MM.1S (cell line): ENCODE results near the gene DDX1.

ENCODE experiments used
- DNase-seq: peaks from one replicate; pipeline ENCODE4 v3.0.0-alpha.2; 2015
- H2AFZ ChIP-seq: fragments of 300-600 bp; sonication (generic); 2 replicates; pipeline ENCODE4 v1.6.0; 2016; ENCODE audit warnings: antibody characterized with exemption, low read length
- H3F3A ChIP-seq: fragments of 300-600 bp; sonication (generic); 2 replicates; pipeline ENCODE4 v1.6.1; 2016; ENCODE audit warnings: mild to moderate bottlenecking, antibody characterized with exemption, low read length, moderate library complexity, mixed read lengths; ENCODE audit not compliant: insufficient read depth
- H3K27ac ChIP-seq: fragments of 300-600 bp; sonication (generic); 2 replicates; pipeline ENCODE4 v1.5.1; 2016; ENCODE audit warnings: mild to moderate bottlenecking, low read length
- H3K27me3 ChIP-seq: fragments of 300-600 bp; sonication (generic); replicated peaks from 2 replicates; pipeline ENCODE4 v1.6.0; 2016; ENCODE audit warnings: low read length; ENCODE audit not compliant: insufficient read depth
- H3K36me3 ChIP-seq: fragments of 300-600 bp; sonication (generic); replicated peaks from 2 replicates; pipeline ENCODE4 v1.6.1; 2016; ENCODE audit warnings: mild to moderate bottlenecking, low read length, mixed read lengths; ENCODE audit not compliant: insufficient read depth
- H3K4me1 ChIP-seq: fragments of 300-600 bp; sonication (generic); 2 replicates; pipeline ENCODE4 v1.6.1; 2016; ENCODE audit warnings: low read length, mixed read lengths
- H3K4me2 ChIP-seq: fragments of 300-600 bp; sonication (generic); 2 replicates; pipeline ENCODE4 v1.6.0; 2016; ENCODE audit warnings: low read depth, low read length
- H3K4me3 ChIP-seq: fragments of 300-600 bp; sonication (generic); 2 replicates; pipeline ENCODE4 v1.5.1; 2016; ENCODE audit warnings: low read length, mixed read lengths
- H3K79me2 ChIP-seq: fragments of 300-600 bp; sonication (generic); 2 replicates; pipeline ENCODE4 v1.6.1; 2016; ENCODE audit warnings: mixed run types, low read length, mixed read lengths
- H3K9ac ChIP-seq: fragments of 300-600 bp; sonication (generic); 2 replicates; pipeline ENCODE4 v1.6.1; 2016; ENCODE audit warnings: low read length, mixed read lengths
- H3K9me2 ChIP-seq: fragments of 300-600 bp; sonication (generic); replicated peaks from 2 replicates; pipeline ENCODE4 v1.6.1; 2016; ENCODE audit warnings: mild to moderate bottlenecking, low read length, mixed read lengths; ENCODE audit not compliant: insufficient read depth
- H3K9me3 ChIP-seq: fragments of 300-600 bp; sonication (generic); replicated peaks from 2 replicates; pipeline ENCODE4 v1.6.1; 2016; ENCODE audit warnings: mild to moderate bottlenecking, low read length, mixed read lengths; ENCODE audit not compliant: insufficient read depth
- H4K20me1 ChIP-seq: fragments of 300-600 bp; sonication (generic); 2 replicates; pipeline ENCODE4 v1.6.1; 2016; ENCODE audit warnings: mild to moderate bottlenecking, low read length, moderate library complexity, mixed read lengths; ENCODE audit not compliant: insufficient read depth
- CTCF ChIP-seq: fragments of 300-600 bp; sonication (generic); IDR thresholded peaks from 2 replicates; pipeline ENCODE4 v1.5.1; 2016; ENCODE audit warnings: antibody characterized with exemption, low read length, mixed read lengths
- EZH2 ChIP-seq: fragments of 300-600 bp; sonication (generic); optimal IDR thresholded peaks from 2 replicates; pipeline ENCODE3; 2017; ENCODE audit warnings: low read depth, mild to moderate bottlenecking, antibody characterized with exemption, low read length, mixed read lengths
- EZH2phosphoT487 ChIP-seq: fragments of 300-600 bp; sonication (generic); IDR thresholded peaks from 2 replicates; pipeline ENCODE4 v1.6.1; 2018; ENCODE audit warnings: antibody characterized with exemption, low read length

Gene DDX1

DNA sequence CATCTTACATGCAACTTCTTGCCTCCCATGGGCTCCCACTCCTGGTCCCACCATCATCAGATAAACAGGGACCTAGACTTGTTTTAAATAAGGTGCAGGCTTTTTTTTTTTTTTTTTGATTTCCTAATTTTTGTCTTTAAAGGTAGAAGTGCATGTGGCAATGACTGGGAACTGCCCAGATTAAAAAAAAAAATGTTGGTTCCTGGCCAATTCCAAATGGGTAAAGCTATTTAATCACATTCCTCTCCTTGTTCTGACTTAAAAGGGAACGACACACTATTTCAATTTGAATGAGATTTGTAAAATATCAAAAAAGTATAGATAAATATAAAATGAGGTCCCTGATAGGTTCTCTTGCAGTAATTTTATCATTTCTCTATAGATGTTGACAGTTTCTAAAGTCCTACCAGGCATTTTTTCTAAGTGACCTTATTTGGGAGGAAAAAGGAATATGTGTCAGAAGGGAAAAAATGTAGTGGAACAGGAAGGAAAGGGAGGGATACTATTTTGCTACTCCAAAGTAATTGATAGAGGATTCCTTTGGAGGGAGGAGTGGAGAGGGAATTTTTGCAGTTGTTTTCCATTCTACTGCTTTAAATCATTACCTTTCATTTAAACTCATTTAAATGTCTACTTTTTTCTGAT is 43.3 kb downstream of the DDX1 start:
- Histone ChIP-seq H3K27me3 (no peaks in the 10 kb centered on the region), H3K4me2 (no peak overlapping the region), H3K9me3 (no peaks in the 10 kb centered on the region), H3K79me2 (no peaks in the 10 kb centered on the region), H3K9ac (no peak overlapping the region), H3K9me2 (no peaks in the 10 kb centered on the region), H3K4me1 (no peaks in the 10 kb centered on the region), H3F3A (peaks cover 7% of the 10 kb centered on the region; the same call in 1 of the 2 replicates), H3K36me3 (peaks cover 3% of the 10 kb centered on the region; the same call in 1 of the 2 replicates), H2AFZ (no peak overlapping the region), H4K20me1 (no peaks in the 10 kb centered on the region), H3K27ac (no peak overlapping the region), H3K4me3 (no peak overlapping the region)
- no peak for TF ChIP-seq CTCF
- TF ChIP-seq EZH2, result no peak
- TF ChIP-seq EZH2phosphoT487, result no peak
- no peak for DNase-seq

GRCh38 chr2:15636972-15637785 is 45.5 kb downstream of the DDX1 start:
- Histone ChIP-seq H3K9ac (no peak overlapping the region), H3K4me3 (no peak overlapping the region), H3K79me2 (no peaks in the 10 kb centered on the region), H3K9me3 (no peaks in the 10 kb centered on the region), H3K27me3 (no peaks in the 10 kb centered on the region), H3K36me3 (no peaks in the 10 kb centered on the region), H3F3A (peaks cover 7% of the 10 kb centered on the region; the same call in 1 of the 2 replicates), H3K4me1 (no peaks in the 10 kb centered on the region), H4K20me1 (no peaks in the 10 kb centered on the region), H3K4me2 (no peak overlapping the region), H3K27ac (no peak overlapping the region), H3K9me2 (no peaks in the 10 kb centered on the region), H2AFZ (no peak overlapping the region)
- TF ChIP-seq EZH2 (no peak), EZH2phosphoT487 (no peak), CTCF (peak; percentile 90)
- DNase-seq, result peak; percentile 51

GRCh38 chr2:15638720-15639119 is 47.1 kb downstream of the DDX1 start:
- Histone ChIP-seq H3K4me2 (no peak overlapping the region), H4K20me1 (no peaks in the 10 kb centered on the region), H3F3A (peaks cover 7% of the 10 kb centered on the region; the same call in 1 of the 2 replicates), H3K27me3 (no peaks in the 10 kb centered on the region), H3K4me3 (no peak overlapping the region), H3K9ac (no peak overlapping the region), H3K4me1 (no peaks in the 10 kb centered on the region), H3K79me2 (no peaks in the 10 kb centered on the region), H3K9me3 (no peaks in the 10 kb centered on the region), H3K9me2 (no peaks in the 10 kb centered on the region), H3K27ac (no peak overlapping the region), H3K36me3 (no peaks in the 10 kb centered on the region), H2AFZ (no peak overlapping the region)
- no peak for DNase-seq
- TF ChIP-seq CTCF (no peak), EZH2phosphoT487 (no peak), EZH2 (no peak)
